Osteoblast (primary cell): ENCODE measurements around the gene PTGER4. TPM values are rescaled to one million over a fixed set of nuclear protein-coding genes. Genes with fewer than 3 reads are reported as not detected.
"Not testable (repeated sequence)": the region's sequence is repeated elsewhere in the genome, so short reads cannot be mapped to it uniquely, and the experiment has no call there.

Experiments used
- DNase-seq: peaks from one replicate; pipeline ENCODE4 v3.0.0; 2011; ENCODE audit warnings: low spot score, mixed read lengths; ENCODE audit not compliant: insufficient read length; ENCODE audit errors: missing footprints
- H2AFZ ChIP-seq: 2 replicates; pipeline ENCODE4 v1.6.0; 2011; ENCODE audit warnings: mild to moderate bottlenecking, low read length
- H3K27ac ChIP-seq: 2 replicates; pipeline ENCODE4 v1.5.1; 2011; ENCODE audit warnings: mild to moderate bottlenecking, low read depth, low read length, moderate library complexity
- H3K27me3 ChIP-seq: 2 replicates; pipeline ENCODE4 v1.6.0; 2012; ENCODE audit warnings: mild to moderate bottlenecking, control low read depth, inconsistent platforms, low read length, moderate library complexity; ENCODE audit not compliant: insufficient read depth
- H3K36me3 ChIP-seq: 2 replicates; pipeline ENCODE4 v1.5.1; 2011; ENCODE audit warnings: mild to moderate bottlenecking, low read length, control low read depth, moderate library complexity; ENCODE audit not compliant: insufficient read depth
- H3K4me1 ChIP-seq: 2 replicates; pipeline ENCODE4 v1.5.1; 2011; ENCODE audit warnings: mild to moderate bottlenecking, low read length, control low read depth, moderate library complexity; ENCODE audit not compliant: insufficient read depth
- H3K4me2 ChIP-seq: 2 replicates; pipeline ENCODE4 v1.6.0; 2011; ENCODE audit warnings: mild to moderate bottlenecking, low read length; ENCODE audit not compliant: insufficient read depth
- H3K4me3 ChIP-seq: fragments of 200-600 bp; sonication (generic); 3 replicates; pipeline ENCODE4 v1.5.1; 2012; ENCODE audit warnings: mild to moderate bottlenecking, low read length, inconsistent platforms; ENCODE audit not compliant: insufficient read depth
- H3K79me2 ChIP-seq: 2 replicates; pipeline ENCODE4 v1.6.0; 2012; ENCODE audit warnings: mild to moderate bottlenecking, low read length, control low read depth, inconsistent platforms; ENCODE audit not compliant: insufficient read depth
- H3K9me3 ChIP-seq: 2 replicates; pipeline ENCODE4 v1.5.1; 2011; ENCODE audit warnings: low read depth, low read length, control low read depth
- H4K20me1 ChIP-seq: 2 replicates; pipeline ENCODE4 v1.6.0; 2012; ENCODE audit warnings: mild to moderate bottlenecking, low read length, control low read depth; ENCODE audit not compliant: insufficient read depth
- CTCF ChIP-seq: IDR thresholded peaks from 2 replicates; pipeline ENCODE4 v1.5.1; 2011; ENCODE audit warnings: mild to moderate bottlenecking, low read depth, low read length, moderate library complexity; ENCODE audit errors: extremely low read depth
- total RNA-seq: library from RNA; depleted of rRNA; stranded (reverse); fragments of >200 nt; gene quantifications from 2 replicates; pipeline ENCODE4 v1.2.3, GENCODE V29; 2012

Gene PTGER4
- total RNA-seq, 1 donor, result 15.2 TPM

GRCh38 chr5:40654377-40654991, 25.2 kb upstream of the PTGER4 start:
- Histone ChIP-seq H4K20me1 (no peaks in the 10 kb centered on the region), H3K9me3 (no peaks in the 10 kb centered on the region), H3K4me1 (no peaks in the 10 kb centered on the region), H3K36me3 (no peaks in the 10 kb centered on the region), H3K27ac (no peak overlapping the region), H3K79me2 (no peaks in the 10 kb centered on the region), H2AFZ (no peak overlapping the region), H3K4me3 (no peak overlapping the region), H3K4me2 (peak overlapping the region; percentile 34), H3K27me3 (no peaks in the 10 kb centered on the region)
- no peak for TF ChIP-seq CTCF
- DNase-seq, result peak; percentile 46

GRCh38 chr5:40655138-40655537, 24.6 kb upstream of the PTGER4 start:
- Histone ChIP-seq H3K4me3 (no peak overlapping the region), H3K36me3 (no peaks in the 10 kb centered on the region), H3K4me2 (no peak overlapping the region), H4K20me1 (no peaks in the 10 kb centered on the region), H3K27ac (no peak overlapping the region), H2AFZ (no peak overlapping the region), H3K79me2 (no peaks in the 10 kb centered on the region), H3K27me3 (no peaks in the 10 kb centered on the region), H3K4me1 (no peaks in the 10 kb centered on the region), H3K9me3 (no peaks in the 10 kb centered on the region)
- no peak for TF ChIP-seq CTCF
- no peak for DNase-seq

GRCh38 chr5:40656091-40656490, 23.6 kb upstream of the PTGER4 start:
- not testable (repeated sequence) for H4K20me1 ChIP-seq, H3K79me2 ChIP-seq, H3K27me3 ChIP-seq, H3K36me3 ChIP-seq, H3K27ac ChIP-seq, H3K4me3 ChIP-seq, H3K9me3 ChIP-seq, H3K4me2 ChIP-seq, H2AFZ ChIP-seq, DNase-seq, H3K4me1 ChIP-seq

- H4K20me1 ChIP-seq, result no peaks in the 10 kb centered on the region
- H3K4me2 ChIP-seq, result no peak overlapping the region
- H2AFZ ChIP-seq, result no peak overlapping the region
- H3K4me1 ChIP-seq, result no peaks in the 10 kb centered on the region
- no peaks in the 10 kb centered on the region for H3K36me3 ChIP-seq
- H3K79me2 ChIP-seq, result no peaks in the 10 kb centered on the region
- no peak for TF ChIP-seq CTCF
- no peaks in the 10 kb centered on the region for H3K27me3 ChIP-seq
- no peak overlapping the region for H3K27ac ChIP-seq
- DNase-seq, result no peak
- no peak overlapping the region for H3K4me3 ChIP-seq
- H3K9me3 ChIP-seq, result no peaks in the 10 kb centered on the region
Measured at GRCh38 chr5:40656766-40657165, 22.9 kb upstream of the PTGER4 start.
